ENCODE results near the gene RWDD3.
A peak's percentile ranks its signal among the peaks of the same experiment; 100 is the strongest.

The RWDD3 gene

GRCh38 chr1:95230256-95230655 lies 3.8 kb upstream of the RWDD3 start:
- DNase-seq (ENCODE audit: low spot score): no peak

- DNase-seq (ENCODE audit: low spot score): no peak
Observed at GRCh38 chr1:95230768-95231191, 3.2 kb upstream of the RWDD3 start.

- no peak for DNase-seq (ENCODE audit: low spot score)
Observed at GRCh38 chr1:95232646-95233318, 1.2 kb upstream of the RWDD3 start.

- peak; percentile 45 for DNase-seq (ENCODE audit: low spot score)
Observed at GRCh38 chr1:95233319-95233736, 682 bp upstream of the RWDD3 start.

GRCh38 chr1:95236784-95237575 lies 3.0 kb downstream of the RWDD3 start:
- DNase-seq (ENCODE audit: low spot score): no peak

- DNase-seq (ENCODE audit: low spot score): no peak
Observed at GRCh38 chr1:95237981-95238703, 4.1 kb downstream of the RWDD3 start.

- DNase-seq (ENCODE audit: low spot score): no peak
Observed at GRCh38 chr1:95245029-95245428, 11.0 kb downstream of the RWDD3 start.

- DNase-seq (ENCODE audit: low spot score): no peak
Observed at GRCh38 chr1:95246511-95246910, 12.5 kb downstream of the RWDD3 start.

- no peak for DNase-seq (ENCODE audit: low spot score)
Observed at GRCh38 chr1:95247607-95248006, 13.6 kb downstream of the RWDD3 start.

- no peak for DNase-seq (ENCODE audit: low spot score)
Observed at GRCh38 chr1:95249916-95250315, 15.9 kb downstream of the RWDD3 start.

GRCh38 chr1:95252422-95252821 lies 18.4 kb downstream of the RWDD3 start:
- no peak for DNase-seq (ENCODE audit: low spot score)

- DNase-seq (ENCODE audit: low spot score): no peak
Observed at GRCh38 chr1:95254959-95255358, 20.9 kb downstream of the RWDD3 start.

- DNase-seq (ENCODE audit: low spot score): no peak
Observed at GRCh38 chr1:95255826-95256225, 21.8 kb downstream of the RWDD3 start.

GRCh38 chr1:95257758-95258157 lies 23.7 kb downstream of the RWDD3 start:
- no peak for DNase-seq (ENCODE audit: low spot score)

GRCh38 chr1:95259245-95259644 lies 25.2 kb downstream of the RWDD3 start:
- DNase-seq (ENCODE audit: low spot score): no peak

GRCh38 chr1:95262913-95263312 lies 28.9 kb downstream of the RWDD3 start:
- DNase-seq (ENCODE audit: low spot score): no peak

- no peak for DNase-seq (ENCODE audit: low spot score)
Observed at GRCh38 chr1:95263450-95263849, 29.4 kb downstream of the RWDD3 start.

- DNase-seq (ENCODE audit: low spot score): no peak
Observed at GRCh38 chr1:95265106-95265505, 31.1 kb downstream of the RWDD3 start.

GRCh38 chr1:95276429-95276828 lies 42.4 kb downstream of the RWDD3 start:
- no peak for DNase-seq (ENCODE audit: low spot score)

- no peak for DNase-seq (ENCODE audit: low spot score)
Observed at GRCh38 chr1:95278173-95279006, 44.4 kb downstream of the RWDD3 start.

- no peak for DNase-seq (ENCODE audit: low spot score)
Observed at GRCh38 chr1:95281781-95282517, 47.9 kb downstream of the RWDD3 start.
